Central memory CD4-positive, alpha-beta T cell (primary cell): ENCODE measurements around the gene OR51T1.
"Not testable (repeated sequence)": the region's sequence is repeated elsewhere in the genome, so short reads cannot be mapped to it uniquely, and the experiment has no call there.

Experiments
- DNase-seq: peaks from one replicate; pipeline ENCODE4 v3.0.0; 2022
- total RNA-seq, 3 experiments: gene quantifications; one replicate each; lab custom pipeline; 2026; lab: John Stamatoyannopoulos, UW

Gene OR51T1
- 0 reads per million in 3 experiments for total RNA-seq

GRCh38 chr11:4881860-4882500 is at the start of gene OR51T1:
TSS of gene OR51T1 (plus strand) at chr11:4881900. CDS start at chr11:4881900, 0 bp downstream.
- DNase-seq, result no peak

GRCh38 chr11:4839851-4840549 is 41.7 kb upstream of the OR51T1 start:
- DNase-seq, result no peak

- DNase-seq, result no peak
These were observed 32.7 kb upstream of the OR51T1 start, which contains the start of gene OR51S1 for GRCh38 chr11:4848908-4849532. TSS of gene OR51S1 (minus strand) at chr11:4849208. CDS start at chr11:4849208, 0 bp downstream.

GRCh38 chr11:4851033-4851432 is 30.7 kb upstream of the OR51T1 start:
- DNase-seq, result no peak

GRCh38 chr11:4854286-4854685 is 27.4 kb upstream of the OR51T1 start:
- not testable (repeated sequence) for DNase-seq

GRCh38 chr11:4862447-4863236 is 19.1 kb upstream of the OR51T1 start:
- DNase-seq, result no peak

- no peak for DNase-seq
These were observed 17.8 kb upstream of the OR51T1 start for GRCh38 chr11:4863876-4864275.

GRCh38 chr11:4865855-4866254 is 15.8 kb upstream of the OR51T1 start:
- no peak for DNase-seq

- no peak for DNase-seq
These were observed 512 bp upstream of the OR51T1 start for GRCh38 chr11:4881188-4881587.

- no peak for DNase-seq
These were observed 843 bp downstream of the OR51T1 start for GRCh38 chr11:4882543-4882942.

- DNase-seq, result no peak
These were observed 2.7 kb downstream of the OR51T1 start for GRCh38 chr11:4884361-4884760.

GRCh38 chr11:4886186-4886585 is 4.5 kb downstream of the OR51T1 start:
- no peak for DNase-seq

GRCh38 chr11:4887591-4887990 is 5.9 kb downstream of the OR51T1 start:
- no peak for DNase-seq

- no peak for DNase-seq
These were observed 8.6 kb downstream of the OR51T1 start for GRCh38 chr11:4890279-4890678.

- no peak for DNase-seq
These were observed 10.4 kb downstream of the OR51T1 start for GRCh38 chr11:4891996-4892640.

GRCh38 chr11:4903484-4903883 is 21.8 kb downstream of the OR51T1 start, which contains the start of gene OR51A7:
TSS of gene OR51A7 (plus strand) at chr11:4903783. CDS start at chr11:4907370, 3,587 bp downstream.
- DNase-seq, result no peak

GRCh38 chr11:4916581-4916980 is 34.9 kb downstream of the OR51T1 start:
- no peak for DNase-seq

- no peak for DNase-seq
These were observed 37.5 kb downstream of the OR51T1 start, which contains the start of gene OR51G2 for GRCh38 chr11:4919250-4919649. TSS of gene OR51G2 (minus strand) at chr11:4919350. CDS start at chr11:4915663, 3,687 bp downstream.

- DNase-seq, result no peak
These were observed 40.1 kb downstream of the OR51T1 start for GRCh38 chr11:4921796-4922195.

- no peak for DNase-seq
These were observed 40.6 kb downstream of the OR51T1 start for GRCh38 chr11:4922304-4922703.

- no peak for DNase-seq
These were observed 42.5 kb downstream of the OR51T1 start, which contains the start of gene OR51G1 for GRCh38 chr11:4924239-4924638. TSS of gene OR51G1 (minus strand) at chr11:4924339. CDS start at chr11:4924339, 0 bp downstream.

GRCh38 chr11:4926608-4927007 is 44.9 kb downstream of the OR51T1 start:
- DNase-seq, result no peak
